Fibroblast of mammary gland (primary cell): ENCODE measurements around the gene CADPS2.
A peak's percentile ranks its signal among the peaks of the same experiment; 100 is the strongest.

Experiments used
- DNase-seq: peaks from one replicate; pipeline ENCODE4 v3.0.0-alpha.2; 2010; ENCODE audit warnings: low read depth
- H3K4me3 ChIP-seq: 2 replicates; pipeline ENCODE4 v1.5.1; 2011; ENCODE audit warnings: low read depth, mild to moderate bottlenecking, low read length, moderate library complexity; ENCODE audit not compliant: control insufficient read depth
- CTCF ChIP-seq: conservative IDR thresholded peaks from 2 replicates; pipeline ENCODE4 v1.5.1; 2011; ENCODE audit warnings: low read depth, low read length, inconsistent platforms; ENCODE audit not compliant: control insufficient read depth, insufficient read depth

The CADPS2 gene

GRCh38 chr7:122429926-122430325 lies 456.3 kb downstream of the CADPS2 start:
- TF ChIP-seq CTCF: no peak
- DNase-seq: no peak
- no peak overlapping the region for H3K4me3 ChIP-seq

- no peak for DNase-seq
- TF ChIP-seq CTCF: no peak
- H3K4me3 ChIP-seq: no peak overlapping the region
Observed at GRCh38 chr7:122425731-122426130, 460.5 kb downstream of the CADPS2 start.

- TF ChIP-seq CTCF: no peak
- no peak for DNase-seq
- H3K4me3 ChIP-seq: no peak overlapping the region
Observed at GRCh38 chr7:122423591-122423990, 462.7 kb downstream of the CADPS2 start.

GRCh38 chr7:122416336-122416735 lies 469.9 kb downstream of the CADPS2 start:
- no peak for DNase-seq
- no peak overlapping the region for H3K4me3 ChIP-seq
- TF ChIP-seq CTCF: no peak

GRCh38 chr7:122415510-122415909 lies 470.8 kb downstream of the CADPS2 start:
- no peak overlapping the region for H3K4me3 ChIP-seq
- DNase-seq: no peak
- TF ChIP-seq CTCF: no peak

- no peak for TF ChIP-seq CTCF
- no peak for DNase-seq
- no peak overlapping the region for H3K4me3 ChIP-seq
Observed at GRCh38 chr7:122413339-122413738, 472.9 kb downstream of the CADPS2 start.

- DNase-seq: peak; percentile 81
- H3K4me3 ChIP-seq: no peak overlapping the region
- TF ChIP-seq CTCF: no peak
Observed at GRCh38 chr7:122412883-122413282, 473.4 kb downstream of the CADPS2 start.
